ENCODE measurements around the gene HNRNPAB.
"Not testable (repeated sequence)": the region's sequence is repeated elsewhere in the genome, so short reads cannot be mapped to it uniquely, and the experiment has no call there.

Gene HNRNPAB

GRCh38 chr5:178252258-178252657 is 47.9 kb downstream of the HNRNPAB start:
- no peak overlapping the region for H3K4me3 ChIP-seq (ENCODE audit: low read depth, low read length)
- H2AFZ ChIP-seq, result no peak overlapping the region
- H3K27ac ChIP-seq, result no peak overlapping the region
- no peaks in the 10 kb centered on the region for H3K79me2 ChIP-seq
- H3K9ac ChIP-seq, result no peak overlapping the region
- no peak for TF ChIP-seq CTCF (IDR thresholded peaks at IDR 0.05)
- H3K4me2 ChIP-seq (ENCODE audit: low read length), result no peak overlapping the region
- H3K36me3 ChIP-seq (ENCODE audit: control insufficient read depth, insufficient read depth, low read length), result no peaks in the 10 kb centered on the region
- no peaks in the 10 kb centered on the region for H3K4me1 ChIP-seq
- H3K27me3 ChIP-seq (ENCODE audit: control insufficient read depth, insufficient read depth, low read length), result no peaks in the 10 kb centered on the region
- no peaks in the 10 kb centered on the region for H3K9me3 ChIP-seq (ENCODE audit: control insufficient read depth, low read length)

- H3K9ac ChIP-seq; H3K4me3 ChIP-seq (ENCODE audit: low read depth, low read length); H3K4me2 ChIP-seq (ENCODE audit: low read length); H3K9me3 ChIP-seq (ENCODE audit: control insufficient read depth, low read length); H3K27ac ChIP-seq; H2AFZ ChIP-seq; H3K36me3 ChIP-seq (ENCODE audit: control insufficient read depth, insufficient read depth, low read length); H3K79me2 ChIP-seq; H3K4me1 ChIP-seq; H3K27me3 ChIP-seq (ENCODE audit: control insufficient read depth, insufficient read depth, low read length): not testable (repeated sequence)
These were observed 49.3 kb downstream of the HNRNPAB start for GRCh38 chr5:178253632-178254031.

GRCh38 chr5:178256746-178257145 is 52.4 kb downstream of the HNRNPAB start:
- Histone ChIP-seq H3K9me3 (ENCODE audit: control insufficient read depth, low read length) (no peaks in the 10 kb centered on the region), H3K27ac (no peak overlapping the region), H3K4me3 (ENCODE audit: low read depth, low read length) (no peak overlapping the region), H3K9ac (no peak overlapping the region), H3K4me2 (ENCODE audit: low read length) (no peak overlapping the region), H2AFZ (no peak overlapping the region), H3K27me3 (ENCODE audit: control insufficient read depth, insufficient read depth, low read length) (no peaks in the 10 kb centered on the region), H3K4me1 (no peaks in the 10 kb centered on the region), H3K36me3 (ENCODE audit: control insufficient read depth, insufficient read depth, low read length) (no peaks in the 10 kb centered on the region), H3K79me2 (no peaks in the 10 kb centered on the region)
- TF ChIP-seq CTCF (IDR thresholded peaks at IDR 0.05), result no peak

GRCh38 chr5:178257650-178258049 is 53.3 kb downstream of the HNRNPAB start:
- no peaks in the 10 kb centered on the region for H3K4me1 ChIP-seq
- H3K4me3 ChIP-seq (ENCODE audit: low read depth, low read length), result no peak overlapping the region
- no peak overlapping the region for H3K9ac ChIP-seq
- no peaks in the 10 kb centered on the region for H3K9me3 ChIP-seq (ENCODE audit: control insufficient read depth, low read length)
- no peak overlapping the region for H2AFZ ChIP-seq
- H3K79me2 ChIP-seq, result no peaks in the 10 kb centered on the region
- no peaks in the 10 kb centered on the region for H3K36me3 ChIP-seq (ENCODE audit: control insufficient read depth, insufficient read depth, low read length)
- H3K4me2 ChIP-seq (ENCODE audit: low read length), result no peak overlapping the region
- H3K27ac ChIP-seq, result no peak overlapping the region
- no peak for TF ChIP-seq CTCF (IDR thresholded peaks at IDR 0.05)
- H3K27me3 ChIP-seq (ENCODE audit: control insufficient read depth, insufficient read depth, low read length), result no peaks in the 10 kb centered on the region

GRCh38 chr5:178259623-178260536 is 55.5 kb downstream of the HNRNPAB start:
- H3K79me2 ChIP-seq, result no peaks in the 10 kb centered on the region
- H3K36me3 ChIP-seq (ENCODE audit: control insufficient read depth, insufficient read depth, low read length), result no peaks in the 10 kb centered on the region
- no peaks in the 10 kb centered on the region for H3K4me1 ChIP-seq
- H2AFZ ChIP-seq, result no peak overlapping the region
- H3K27ac ChIP-seq, result no peak overlapping the region
- H3K27me3 ChIP-seq (ENCODE audit: control insufficient read depth, insufficient read depth, low read length), result no peaks in the 10 kb centered on the region
- no peak overlapping the region for H3K9ac ChIP-seq
- no peaks in the 10 kb centered on the region for H3K9me3 ChIP-seq (ENCODE audit: control insufficient read depth, low read length)
- H3K4me2 ChIP-seq (ENCODE audit: low read length), result no peak overlapping the region
- no peak overlapping the region for H3K4me3 ChIP-seq (ENCODE audit: low read depth, low read length)
- no peak for TF ChIP-seq CTCF (IDR thresholded peaks at IDR 0.05)
